ENCODE measurements around the gene NCAPG2.

Gene NCAPG2

GRCh38 chr7:158723714-158724385, 19.2 kb upstream of the NCAPG2 start:
- H3K18ac ChIP-seq (ENCODE audit: low read length): no peak overlapping the region
- no peak overlapping the region for H2BK5ac ChIP-seq (ENCODE audit: low read length)
- H3K9me3 ChIP-seq (replicated peaks in 1 of 2; ENCODE audit: control insufficient read depth in 2 of 2, insufficient read depth in 1 of 2, low read depth in 1 of 2, low read length in 2 of 2): peaks cover 0 to 2% of the 10 kb centered on the region in 2 donors
- H3K4me2 ChIP-seq (ENCODE audit: insufficient read depth, low read length, poor library complexity, severe bottlenecking): no peak overlapping the region
- H2AK5ac ChIP-seq (ENCODE audit: low read depth, low read length): no peak overlapping the region
- H3K79me1 ChIP-seq (ENCODE audit: low read depth, low read length): no peaks in the 10 kb centered on the region
- no peak overlapping the region for H2BK12ac ChIP-seq (ENCODE audit: low read length)
- H3K23ac ChIP-seq (ENCODE audit: low read depth, low read length, poor library complexity): no peak overlapping the region
- H3K27me3 ChIP-seq (ENCODE audit: control insufficient read depth in 3 of 3, insufficient read depth in 3 of 3, low read depth in 1 of 3, low read length in 3 of 3): no peaks in the 10 kb centered on the region
- no peak overlapping the region for H3K9ac ChIP-seq (ENCODE audit: low read depth, low read length, poor library complexity)
- no peak overlapping the region for H3K4me3 ChIP-seq (ENCODE audit: low read length in 2 of 2)
- no peak overlapping the region for H3K27ac ChIP-seq (replicated peaks; ENCODE audit: low read length)
- no peak overlapping the region for H4K8ac ChIP-seq (ENCODE audit: low read depth, low read length)
- no peaks in the 10 kb centered on the region for H3K4me1 ChIP-seq (ENCODE audit: control insufficient read depth in 2 of 2, insufficient read depth in 1 of 2, low read depth in 1 of 2, low read length in 2 of 2)
- H2AFZ ChIP-seq (ENCODE audit: low read length): peak overlapping the region; percentile 53
- WGBS, 2 donors (ENCODE audit: extremely low coverage in 2 of 2, insufficient read length in 2 of 2, insufficient replicate concordance in 1 of 2): no CpG with 5 or more reads among the region's 12 CpGs
- no peaks in the 10 kb centered on the region for H3K36me3 ChIP-seq (replicated peaks in 1 of 2; ENCODE audit: control insufficient read depth in 2 of 2, insufficient read depth in 2 of 2, low read length in 2 of 2)
- H4K91ac ChIP-seq (ENCODE audit: low read depth, low read length, poor library complexity): no peak overlapping the region
- H2BK15ac ChIP-seq (ENCODE audit: low read length): no peak overlapping the region
- no peak for DNase-seq (ENCODE audit: low spot score)
- no peak overlapping the region for H3K14ac ChIP-seq (ENCODE audit: low read length)
- no peak overlapping the region for H2BK120ac ChIP-seq (ENCODE audit: low read depth, low read length)
- H3K4ac ChIP-seq (ENCODE audit: low read length): no peak overlapping the region

- no peak overlapping the region for H2BK120ac ChIP-seq (ENCODE audit: low read depth, low read length)
- no peaks in the 10 kb centered on the region for H3K36me3 ChIP-seq (replicated peaks in 1 of 2; ENCODE audit: control insufficient read depth in 2 of 2, insufficient read depth in 2 of 2, low read length in 2 of 2)
- no peaks in the 10 kb centered on the region for H3K79me1 ChIP-seq (ENCODE audit: low read depth, low read length)
- no peak overlapping the region for H3K9ac ChIP-seq (ENCODE audit: low read depth, low read length, poor library complexity)
- H3K18ac ChIP-seq (ENCODE audit: low read length): no peak overlapping the region
- H4K91ac ChIP-seq (ENCODE audit: low read depth, low read length, poor library complexity): no peak overlapping the region
- no CpG with 5 or more reads among the region's 13 CpGs for WGBS, 2 donors (ENCODE audit: extremely low coverage in 2 of 2, insufficient read length in 2 of 2, insufficient replicate concordance in 1 of 2)
- H3K4me2 ChIP-seq (ENCODE audit: insufficient read depth, low read length, poor library complexity, severe bottlenecking): no peak overlapping the region
- H3K4me3 ChIP-seq (ENCODE audit: low read length in 2 of 2): no peak overlapping the region
- no peaks in the 10 kb centered on the region for H3K4me1 ChIP-seq (ENCODE audit: control insufficient read depth in 2 of 2, insufficient read depth in 1 of 2, low read depth in 1 of 2, low read length in 2 of 2)
- no peaks in the 10 kb centered on the region for H3K27me3 ChIP-seq (ENCODE audit: control insufficient read depth in 3 of 3, insufficient read depth in 3 of 3, low read depth in 1 of 3, low read length in 3 of 3)
- H3K23ac ChIP-seq (ENCODE audit: low read depth, low read length, poor library complexity): peak overlapping the region; percentile 51
- H3K27ac ChIP-seq (replicated peaks; ENCODE audit: low read length): no peak overlapping the region
- no peak for DNase-seq (ENCODE audit: low spot score)
- H3K14ac ChIP-seq (ENCODE audit: low read length): no peak overlapping the region
- no peak overlapping the region for H3K4ac ChIP-seq (ENCODE audit: low read length)
- H2BK5ac ChIP-seq (ENCODE audit: low read length): no peak overlapping the region
- H2AK5ac ChIP-seq (ENCODE audit: low read depth, low read length): no peak overlapping the region
- H3K9me3 ChIP-seq (replicated peaks in 1 of 2; ENCODE audit: control insufficient read depth in 2 of 2, insufficient read depth in 1 of 2, low read depth in 1 of 2, low read length in 2 of 2): peaks cover 0 to 2% of the 10 kb centered on the region in 2 donors
- no peak overlapping the region for H2BK15ac ChIP-seq (ENCODE audit: low read length)
- H2AFZ ChIP-seq (ENCODE audit: low read length): peak overlapping the region; percentile 53
- no peak overlapping the region for H4K8ac ChIP-seq (ENCODE audit: low read depth, low read length)
- no peak overlapping the region for H2BK12ac ChIP-seq (ENCODE audit: low read length)
Measured at GRCh38 chr7:158723266-158723665, 18.7 kb upstream of the NCAPG2 start.

- H2BK120ac ChIP-seq (ENCODE audit: low read depth, low read length): no peak overlapping the region
- no peak overlapping the region for H3K14ac ChIP-seq (ENCODE audit: low read length)
- H3K23ac ChIP-seq (ENCODE audit: low read depth, low read length, poor library complexity): no peak overlapping the region
- H3K4me2 ChIP-seq (ENCODE audit: insufficient read depth, low read length, poor library complexity, severe bottlenecking): no peak overlapping the region
- WGBS, 2 donors (ENCODE audit: extremely low coverage in 2 of 2, insufficient read length in 2 of 2, insufficient replicate concordance in 1 of 2): 100% methylated on average over 1 of the region's 6 CpGs; no CpG with 5 or more reads in 1 of the 2 donors
- H3K36me3 ChIP-seq (replicated peaks in 1 of 2; ENCODE audit: control insufficient read depth in 2 of 2, insufficient read depth in 2 of 2, low read length in 2 of 2): no peaks in the 10 kb centered on the region
- no peak overlapping the region for H2AK5ac ChIP-seq (ENCODE audit: low read depth, low read length)
- no peak overlapping the region for H3K4me3 ChIP-seq (ENCODE audit: low read length in 2 of 2)
- no peak overlapping the region for H2BK5ac ChIP-seq (ENCODE audit: low read length)
- H2AFZ ChIP-seq (ENCODE audit: low read length): peak overlapping the region; percentile 54
- no peak for DNase-seq (ENCODE audit: low spot score)
- H3K79me1 ChIP-seq (ENCODE audit: low read depth, low read length): no peaks in the 10 kb centered on the region
- no peaks in the 10 kb centered on the region for H3K4me1 ChIP-seq (ENCODE audit: control insufficient read depth in 2 of 2, insufficient read depth in 1 of 2, low read depth in 1 of 2, low read length in 2 of 2)
- H3K27me3 ChIP-seq (ENCODE audit: control insufficient read depth in 3 of 3, insufficient read depth in 3 of 3, low read depth in 1 of 3, low read length in 3 of 3): no peaks in the 10 kb centered on the region
- no peak overlapping the region for H3K18ac ChIP-seq (ENCODE audit: low read length)
- H3K9me3 ChIP-seq (replicated peaks in 1 of 2; ENCODE audit: control insufficient read depth in 2 of 2, insufficient read depth in 1 of 2, low read depth in 1 of 2, low read length in 2 of 2): peaks cover 0 to 2% of the 10 kb centered on the region in 2 donors
- no peak overlapping the region for H3K9ac ChIP-seq (ENCODE audit: low read depth, low read length, poor library complexity)
- no peak overlapping the region for H3K4ac ChIP-seq (ENCODE audit: low read length)
- H3K27ac ChIP-seq (replicated peaks; ENCODE audit: low read length): no peak overlapping the region
- no peak overlapping the region for H4K8ac ChIP-seq (ENCODE audit: low read depth, low read length)
- H2BK12ac ChIP-seq (ENCODE audit: low read length): no peak overlapping the region
- H2BK15ac ChIP-seq (ENCODE audit: low read length): no peak overlapping the region
- H4K91ac ChIP-seq (ENCODE audit: low read depth, low read length, poor library complexity): no peak overlapping the region
Measured at GRCh38 chr7:158722574-158723237, 18.1 kb upstream of the NCAPG2 start.

GRCh38 chr7:158720112-158720511, 15.5 kb upstream of the NCAPG2 start:
- Histone ChIP-seq H2BK15ac (ENCODE audit: low read length) (no peak overlapping the region), H3K4me2 (ENCODE audit: insufficient read depth, low read length, poor library complexity, severe bottlenecking) (no peak overlapping the region), H3K4me3 (ENCODE audit: low read length in 2 of 2) (no peak overlapping the region), H2AK5ac (ENCODE audit: low read depth, low read length) (no peak overlapping the region), H3K27me3 (ENCODE audit: control insufficient read depth in 3 of 3, insufficient read depth in 3 of 3, low read depth in 1 of 3, low read length in 3 of 3) (no peaks in the 10 kb centered on the region), H4K8ac (ENCODE audit: low read depth, low read length) (no peak overlapping the region), H3K36me3 (replicated peaks in 1 of 2; ENCODE audit: control insufficient read depth in 2 of 2, insufficient read depth in 2 of 2, low read length in 2 of 2) (no peaks in the 10 kb centered on the region), H3K23ac (ENCODE audit: low read depth, low read length, poor library complexity) (no peak overlapping the region), H2BK120ac (ENCODE audit: low read depth, low read length) (no peak overlapping the region), H3K9ac (ENCODE audit: low read depth, low read length, poor library complexity) (no peak overlapping the region), H3K9me3 (replicated peaks in 1 of 2; ENCODE audit: control insufficient read depth in 2 of 2, insufficient read depth in 1 of 2, low read depth in 1 of 2, low read length in 2 of 2) (peaks cover 0 to 2% of the 10 kb centered on the region in 2 donors), H4K91ac (ENCODE audit: low read depth, low read length, poor library complexity) (no peak overlapping the region), H2BK5ac (ENCODE audit: low read length) (no peak overlapping the region), H2BK12ac (ENCODE audit: low read length) (no peak overlapping the region), H3K14ac (ENCODE audit: low read length) (no peak overlapping the region), H2AFZ (ENCODE audit: low read length) (no peak overlapping the region), H3K27ac (replicated peaks; ENCODE audit: low read length) (no peak overlapping the region), H3K79me1 (ENCODE audit: low read depth, low read length) (no peaks in the 10 kb centered on the region), H3K18ac (ENCODE audit: low read length) (no peak overlapping the region), H3K4ac (ENCODE audit: low read length) (no peak overlapping the region), H3K4me1 (ENCODE audit: control insufficient read depth in 2 of 2, insufficient read depth in 1 of 2, low read depth in 1 of 2, low read length in 2 of 2) (no peaks in the 10 kb centered on the region)
- WGBS, 2 donors (ENCODE audit: extremely low coverage in 2 of 2, insufficient read length in 2 of 2, insufficient replicate concordance in 1 of 2): 100% methylated on average over 2 of the region's 9 CpGs; no CpG with 5 or more reads in 1 of the 2 donors
- no peak for DNase-seq (ENCODE audit: low spot score)

All from neuronal stem cell (in vitro differentiated cells).